MM.1S (cell line): ENCODE measurements around the gene NEUROG2.

Experiments used
- EZH2 ChIP-seq: fragments of 300-600 bp; sonication (generic); optimal IDR thresholded peaks from 2 replicates; pipeline ENCODE3; 2017; ENCODE audit warnings: low read depth, mild to moderate bottlenecking, antibody characterized with exemption, low read length, mixed read lengths
- TF ChIP-seq, protein P1 (sequence below): fragments of 300-600 bp; sonication (generic); IDR thresholded peaks from 2 replicates; pipeline ENCODE4 v1.5.1; 2016; ENCODE audit warnings: antibody characterized with exemption, low read length, mixed read lengths

DNA sequence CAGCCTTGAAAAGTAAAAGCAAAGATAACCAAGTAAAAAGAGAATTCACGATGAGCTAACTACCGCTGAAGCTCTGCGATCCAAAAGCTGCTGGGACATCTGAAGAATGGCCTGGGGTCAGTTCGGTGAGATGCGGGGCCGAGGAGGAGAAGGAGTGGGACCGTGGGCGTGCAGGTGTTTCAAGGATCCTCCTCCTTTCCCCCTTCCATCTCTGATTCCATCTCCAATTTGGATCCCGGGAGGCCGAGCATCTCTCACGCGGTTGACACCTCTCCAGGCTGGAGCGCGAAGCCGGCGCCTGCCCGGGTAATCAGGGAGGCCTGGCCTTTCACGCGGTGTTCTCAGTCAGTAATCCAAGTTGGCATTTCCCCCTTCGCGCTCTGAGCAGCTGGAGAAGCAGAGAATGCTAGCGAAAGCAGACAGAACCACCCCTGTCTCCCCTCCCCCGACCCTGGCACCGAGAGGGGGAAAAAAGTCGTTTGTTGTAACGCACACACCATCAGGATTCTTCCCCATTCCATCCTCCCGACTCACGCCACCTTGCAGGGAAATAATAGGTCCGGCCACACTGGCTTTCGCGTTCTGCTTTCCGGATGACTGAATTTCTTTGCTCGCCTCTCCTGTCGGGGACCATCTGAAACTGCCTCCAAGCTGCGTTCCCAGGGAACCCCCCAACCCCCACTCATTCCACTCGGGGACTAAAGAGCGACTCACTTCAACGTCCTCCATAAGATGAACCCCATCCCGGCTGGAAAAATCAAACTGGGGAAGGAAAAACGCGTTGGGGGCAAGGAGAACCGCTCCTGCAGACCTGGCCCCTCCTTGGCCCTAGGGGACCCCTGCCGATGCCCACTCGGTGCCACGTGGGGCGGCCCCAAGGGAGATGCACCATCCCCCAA lies 6.5 kb downstream of the NEUROG2 start:
- TF ChIP-seq, protein P1, sequence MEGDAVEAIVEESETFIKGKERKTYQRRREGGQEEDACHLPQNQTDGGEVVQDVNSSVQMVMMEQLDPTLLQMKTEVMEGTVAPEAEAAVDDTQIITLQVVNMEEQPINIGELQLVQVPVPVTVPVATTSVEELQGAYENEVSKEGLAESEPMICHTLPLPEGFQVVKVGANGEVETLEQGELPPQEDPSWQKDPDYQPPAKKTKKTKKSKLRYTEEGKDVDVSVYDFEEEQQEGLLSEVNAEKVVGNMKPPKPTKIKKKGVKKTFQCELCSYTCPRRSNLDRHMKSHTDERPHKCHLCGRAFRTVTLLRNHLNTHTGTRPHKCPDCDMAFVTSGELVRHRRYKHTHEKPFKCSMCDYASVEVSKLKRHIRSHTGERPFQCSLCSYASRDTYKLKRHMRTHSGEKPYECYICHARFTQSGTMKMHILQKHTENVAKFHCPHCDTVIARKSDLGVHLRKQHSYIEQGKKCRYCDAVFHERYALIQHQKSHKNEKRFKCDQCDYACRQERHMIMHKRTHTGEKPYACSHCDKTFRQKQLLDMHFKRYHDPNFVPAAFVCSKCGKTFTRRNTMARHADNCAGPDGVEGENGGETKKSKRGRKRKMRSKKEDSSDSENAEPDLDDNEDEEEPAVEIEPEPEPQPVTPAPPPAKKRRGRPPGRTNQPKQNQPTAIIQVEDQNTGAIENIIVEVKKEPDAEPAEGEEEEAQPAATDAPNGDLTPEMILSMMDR = no peak
- no peak for TF ChIP-seq EZH2
